ENCODE data around the gene DCLK1.
"Not testable (repeated sequence)": the region's sequence is repeated elsewhere in the genome, so short reads cannot be mapped to it uniquely, and the experiment has no call there.

DNA sequence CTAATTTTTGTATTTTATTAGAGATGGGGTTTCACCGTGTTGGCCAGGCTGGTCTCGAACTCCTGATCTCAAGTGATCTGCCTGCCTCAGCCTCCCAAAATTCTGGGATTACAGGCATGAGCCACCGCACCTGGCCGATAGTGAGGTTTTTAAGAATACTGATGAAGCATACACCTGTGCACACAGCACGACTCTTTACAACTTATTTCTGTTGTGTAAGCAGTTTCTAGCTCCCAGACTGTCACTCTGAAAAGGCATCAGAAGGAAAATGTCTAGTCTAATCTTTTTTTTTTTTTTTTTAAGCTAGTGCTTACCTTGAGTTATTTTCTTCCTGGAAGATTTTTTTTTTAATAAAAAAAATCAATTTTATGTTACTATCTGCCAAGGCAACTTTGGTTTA is 29.3 kb downstream of the DCLK1 start:
- TF ChIP-seq, protein P1, sequence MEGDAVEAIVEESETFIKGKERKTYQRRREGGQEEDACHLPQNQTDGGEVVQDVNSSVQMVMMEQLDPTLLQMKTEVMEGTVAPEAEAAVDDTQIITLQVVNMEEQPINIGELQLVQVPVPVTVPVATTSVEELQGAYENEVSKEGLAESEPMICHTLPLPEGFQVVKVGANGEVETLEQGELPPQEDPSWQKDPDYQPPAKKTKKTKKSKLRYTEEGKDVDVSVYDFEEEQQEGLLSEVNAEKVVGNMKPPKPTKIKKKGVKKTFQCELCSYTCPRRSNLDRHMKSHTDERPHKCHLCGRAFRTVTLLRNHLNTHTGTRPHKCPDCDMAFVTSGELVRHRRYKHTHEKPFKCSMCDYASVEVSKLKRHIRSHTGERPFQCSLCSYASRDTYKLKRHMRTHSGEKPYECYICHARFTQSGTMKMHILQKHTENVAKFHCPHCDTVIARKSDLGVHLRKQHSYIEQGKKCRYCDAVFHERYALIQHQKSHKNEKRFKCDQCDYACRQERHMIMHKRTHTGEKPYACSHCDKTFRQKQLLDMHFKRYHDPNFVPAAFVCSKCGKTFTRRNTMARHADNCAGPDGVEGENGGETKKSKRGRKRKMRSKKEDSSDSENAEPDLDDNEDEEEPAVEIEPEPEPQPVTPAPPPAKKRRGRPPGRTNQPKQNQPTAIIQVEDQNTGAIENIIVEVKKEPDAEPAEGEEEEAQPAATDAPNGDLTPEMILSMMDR (IDR thresholded peaks at IDR 0.05), result not testable (repeated sequence)
- not testable (repeated sequence) for TF ChIP-seq POLR2A (IDR thresholded peaks at IDR 0.05)

All from uterus (tissue), 2 donors.